Measurements from ENCODE around the gene EIF3F. TPM values are rescaled to one million over a fixed set of nuclear protein-coding genes. Genes with fewer than 3 reads are reported as not detected.

Gene EIF3F
- total RNA-seq, 4 donors from 2014 or later = 140 to 157 (median 154) TPM

DNA sequence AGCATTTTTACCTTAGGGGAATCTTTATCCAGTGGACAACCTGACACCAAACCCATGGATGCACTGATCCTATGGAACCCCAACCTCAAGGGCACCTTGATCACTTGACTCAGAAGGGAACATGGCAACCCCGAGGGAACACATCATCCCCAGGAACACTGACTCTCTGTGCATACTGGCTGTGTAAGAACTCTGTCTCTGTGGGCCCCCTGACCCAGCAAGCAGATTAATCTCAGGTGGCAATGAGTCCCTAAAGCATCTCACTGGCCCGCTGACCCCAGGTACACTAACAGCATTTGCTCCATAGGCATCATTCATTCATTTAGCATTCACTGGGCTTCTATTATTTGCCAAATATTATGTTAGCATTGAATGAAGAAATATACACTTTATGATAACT lies 16.9 kb downstream of the EIF3F start:
- TF ChIP-seq, protein P1, sequence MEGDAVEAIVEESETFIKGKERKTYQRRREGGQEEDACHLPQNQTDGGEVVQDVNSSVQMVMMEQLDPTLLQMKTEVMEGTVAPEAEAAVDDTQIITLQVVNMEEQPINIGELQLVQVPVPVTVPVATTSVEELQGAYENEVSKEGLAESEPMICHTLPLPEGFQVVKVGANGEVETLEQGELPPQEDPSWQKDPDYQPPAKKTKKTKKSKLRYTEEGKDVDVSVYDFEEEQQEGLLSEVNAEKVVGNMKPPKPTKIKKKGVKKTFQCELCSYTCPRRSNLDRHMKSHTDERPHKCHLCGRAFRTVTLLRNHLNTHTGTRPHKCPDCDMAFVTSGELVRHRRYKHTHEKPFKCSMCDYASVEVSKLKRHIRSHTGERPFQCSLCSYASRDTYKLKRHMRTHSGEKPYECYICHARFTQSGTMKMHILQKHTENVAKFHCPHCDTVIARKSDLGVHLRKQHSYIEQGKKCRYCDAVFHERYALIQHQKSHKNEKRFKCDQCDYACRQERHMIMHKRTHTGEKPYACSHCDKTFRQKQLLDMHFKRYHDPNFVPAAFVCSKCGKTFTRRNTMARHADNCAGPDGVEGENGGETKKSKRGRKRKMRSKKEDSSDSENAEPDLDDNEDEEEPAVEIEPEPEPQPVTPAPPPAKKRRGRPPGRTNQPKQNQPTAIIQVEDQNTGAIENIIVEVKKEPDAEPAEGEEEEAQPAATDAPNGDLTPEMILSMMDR (IDR thresholded peaks at IDR 0.05) = no peak
- no peak for DNase-seq (ENCODE audit: low spot score)
- ATAC-seq (ENCODE audit: low FRiP score) = no peak

DNA sequence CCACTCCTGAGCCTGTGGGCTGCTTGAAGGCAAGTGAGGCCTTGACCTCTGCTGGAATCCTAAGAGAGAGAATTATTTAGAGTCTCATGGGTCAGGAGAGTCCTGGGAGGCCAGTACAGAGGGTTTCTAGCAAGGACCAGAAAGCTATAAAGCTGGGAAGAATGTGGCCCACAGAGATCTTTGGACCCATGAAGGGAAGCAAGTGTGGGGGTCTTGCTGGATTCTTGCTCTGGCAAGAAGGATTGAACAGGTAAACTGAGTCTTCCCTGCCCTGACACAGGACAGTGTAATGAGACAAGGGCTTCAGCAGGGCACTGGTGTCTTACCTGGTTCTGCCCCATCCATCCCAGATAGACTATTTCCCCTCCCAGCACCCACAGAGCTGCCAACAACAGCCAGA lies 18.4 kb downstream of the EIF3F start:
- TF ChIP-seq, protein P1 (IDR thresholded peaks at IDR 0.05) = no peak
- ATAC-seq (ENCODE audit: low FRiP score) = no peak
- DNase-seq (ENCODE audit: low spot score) = no peak

DNA sequence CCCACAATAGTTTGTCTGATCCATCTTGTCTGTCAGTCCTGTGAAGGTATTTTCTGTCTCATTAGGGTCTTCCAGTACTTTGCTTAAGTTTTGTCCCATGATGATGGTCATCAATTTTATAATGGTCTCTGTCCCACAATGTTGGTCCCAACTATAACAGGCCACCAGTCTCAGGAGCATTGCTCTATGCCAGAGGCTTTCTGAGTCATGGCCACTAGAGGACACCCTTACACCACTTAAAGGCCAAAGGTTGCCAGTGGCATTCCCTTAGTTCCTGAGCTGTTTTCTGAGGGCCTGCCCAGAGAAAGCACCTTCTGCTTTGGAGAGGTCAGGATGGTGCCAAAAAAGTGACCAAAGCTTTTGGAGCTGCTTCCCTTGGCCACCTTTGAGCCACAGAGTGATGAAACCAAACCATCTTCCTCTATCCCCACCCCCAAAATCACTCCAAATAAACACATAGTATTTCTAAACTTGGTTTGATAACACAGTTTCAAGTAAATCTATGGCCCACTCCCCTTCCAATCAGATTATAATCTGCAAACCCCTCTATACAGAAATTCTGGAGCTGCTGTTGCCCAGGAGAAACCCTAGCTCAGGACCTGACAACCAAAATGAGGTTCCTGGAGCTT lies 19.3 kb downstream of the EIF3F start:
- DNase-seq (ENCODE audit: low spot score) (no peak), ATAC-seq (ENCODE audit: low FRiP score) (peak; percentile 84)
- TF ChIP-seq, protein P1 (IDR thresholded peaks at IDR 0.05) = peak in 1 of 3 donors; percentile 32

DNA sequence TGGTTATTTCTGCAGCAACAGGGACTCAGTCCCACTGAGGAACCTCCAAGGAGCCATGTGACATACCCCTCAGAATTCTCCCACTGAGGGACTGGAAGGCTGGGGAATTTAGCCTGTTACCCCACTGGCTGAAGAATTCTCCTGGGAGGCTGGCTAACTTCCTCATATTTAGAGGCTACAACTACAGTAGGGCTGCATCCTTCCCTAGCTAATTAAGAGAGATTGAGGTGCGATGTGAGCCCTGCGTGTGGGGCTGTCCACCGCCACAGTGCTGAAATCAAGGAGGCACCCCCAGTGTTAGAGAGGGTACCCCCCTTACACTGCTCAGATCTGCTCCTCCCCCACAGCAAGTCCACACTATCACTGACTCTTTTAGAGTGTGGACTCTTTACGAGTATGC lies 21.1 kb downstream of the EIF3F start:
- TF ChIP-seq, protein P1 (IDR thresholded peaks at IDR 0.05) = no peak
- no peak for DNase-seq (ENCODE audit: low spot score)
- no peak for ATAC-seq (ENCODE audit: low FRiP score)

DNA sequence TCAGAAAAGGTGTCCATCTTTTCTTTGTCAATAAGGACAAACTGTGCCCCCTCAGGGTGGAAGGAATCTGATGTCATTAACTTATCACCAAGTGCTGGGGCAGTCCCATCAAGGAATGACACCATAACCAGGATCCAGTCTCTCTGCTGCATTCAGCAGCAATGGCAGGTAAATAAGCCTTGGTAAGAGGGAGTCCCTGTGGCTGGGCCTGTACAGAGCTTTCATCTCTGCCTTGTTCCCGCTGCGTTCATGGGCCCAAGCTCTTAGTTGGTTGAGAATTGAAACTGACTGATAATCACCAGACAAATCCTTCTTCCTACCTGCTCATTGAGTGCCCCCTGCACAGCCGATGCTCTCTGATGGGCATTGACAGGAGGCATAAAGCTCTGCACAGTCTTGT lies 22.7 kb downstream of the EIF3F start:
- DNase-seq (ENCODE audit: low spot score) (no peak), ATAC-seq (ENCODE audit: low FRiP score) (no peak)
- TF ChIP-seq, protein P1 (IDR thresholded peaks at IDR 0.05) = no peak

DNA sequence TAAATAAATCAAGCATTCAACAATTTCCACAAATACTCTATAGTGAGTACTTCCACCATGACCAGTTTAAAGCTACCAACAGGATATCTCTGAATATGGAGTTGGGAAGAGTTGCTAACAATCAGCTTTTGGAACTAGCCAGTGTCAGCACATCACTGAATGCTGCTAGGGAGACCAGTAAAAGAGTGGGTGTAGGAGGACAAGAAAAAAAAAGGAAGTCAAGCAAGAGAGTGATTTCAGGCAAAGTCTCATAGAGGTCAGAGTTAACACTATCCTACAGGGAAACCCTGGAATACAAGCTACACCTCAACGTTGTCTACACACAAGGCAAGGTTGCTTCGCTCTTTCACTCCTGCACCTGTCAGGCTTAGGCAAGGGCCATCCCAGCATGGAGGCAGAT lies 24.2 kb downstream of the EIF3F start:
- ATAC-seq (ENCODE audit: low FRiP score) = no peak
- DNase-seq (ENCODE audit: low spot score) = no peak

DNA sequence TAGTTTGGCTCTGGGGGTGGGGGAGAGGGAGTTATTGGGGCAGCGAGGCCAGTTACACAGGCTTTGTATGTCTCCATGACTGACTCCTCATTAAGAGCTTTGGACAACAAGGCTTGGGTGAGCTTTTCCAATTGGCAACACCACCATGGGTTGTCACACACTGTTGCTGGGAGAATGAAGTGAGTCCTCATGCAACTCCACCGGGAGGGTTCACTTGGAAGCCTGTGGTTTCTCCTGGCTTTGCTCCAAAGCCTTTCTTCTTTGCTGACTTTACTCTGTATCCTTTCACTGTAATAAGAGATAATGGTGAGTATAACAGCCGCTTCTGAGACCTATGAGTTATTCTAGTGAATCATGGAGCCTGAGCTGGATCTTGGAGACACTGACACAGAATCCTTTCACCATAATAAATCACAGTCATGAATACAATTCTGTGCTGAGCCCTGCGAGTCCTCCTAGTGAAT lies 24.9 kb downstream of the EIF3F start:
- ATAC-seq (ENCODE audit: low FRiP score) (peak; percentile 72), DNase-seq (ENCODE audit: low spot score) (no peak)
- TF ChIP-seq, protein P1 (IDR thresholded peaks at IDR 0.05) = no peak

More for the DNA sequence above, 24.2 kb downstream of the EIF3F start:
- TF ChIP-seq, protein P1 (IDR thresholded peaks at IDR 0.05) = no peak

All from omental fat pad (tissue), 4 donors.